Upper lobe of left lung (tissue), 6 donors: ENCODE results near the gene TSPEAR. TPM values are rescaled to one million over a fixed set of nuclear protein-coding genes. Genes with fewer than 3 reads are reported as not detected.

Experiments
- ATAC-seq, 2 donors: fragments of 200-7000 bp; cut with Tn5 transposase; one replicate each; pipeline ENCODE4 v1.9.1; 2022; ENCODE audit warnings: mild to moderate bottlenecking in 2 of 2, moderate library complexity in 2 of 2; ENCODE audit not compliant: low FRiP score in 2 of 2
- DNase-seq, 2 donors: peaks; one replicate each; pipeline ENCODE4 v3.0.0-alpha.2; 2019 to 2020
- H3K27ac ChIP-seq, 4 donors: fragments of 200-600 bp; sonication (generic); one replicate each; pipeline ENCODE4 v1.5.1; 2016 to 2019
- H3K27me3 ChIP-seq, 4 donors: fragments of 200-600 bp; sonication (generic); one replicate each; pipeline ENCODE4 v1.5.1; 2017 to 2019
- H3K36me3 ChIP-seq, 4 donors: fragments of 200-600 bp; sonication (generic); one replicate each; pipeline ENCODE4 v1.5.1; 2016 to 2019
- H3K4me1 ChIP-seq, 4 donors: fragments of 200-600 bp; sonication (generic); one replicate each; pipeline ENCODE4 v1.5.1; 2018 to 2019
- H3K4me3 ChIP-seq, 4 donors: fragments of 200-600 bp; sonication (generic); one replicate each; pipeline ENCODE4 v1.5.1; 2017 to 2019; ENCODE audit warnings: mild to moderate bottlenecking in 2 of 4, moderate library complexity in 1 of 4
- H3K9me3 ChIP-seq, 4 donors: fragments of 200-600 bp; sonication (generic); one replicate each; pipeline ENCODE4 v1.5.1; 2018 to 2019
- EP300 ChIP-seq, 4 donors: sonication (generic); formaldehyde crosslinking; IDR thresholded peaks; one replicate each; pipeline ENCODE4 v1.5.1; 2017; ENCODE audit warnings: antibody characterized with exemption in 4 of 4, control low read depth in 2 of 4
- POLR2A ChIP-seq, 4 donors: fragments of 450-650 bp; IDR thresholded peaks; one replicate each; pipeline ENCODE4 v1.5.1; 2016 to 2017; ENCODE audit warnings: antibody characterized with exemption in 4 of 4, mild to moderate bottlenecking in 2 of 4
- POLR2AphosphoS5 ChIP-seq, 2 donors: sonication (generic); formaldehyde crosslinking; IDR thresholded peaks; one replicate each; pipeline ENCODE4 v1.5.1; 2017; ENCODE audit warnings: antibody characterized with exemption in 2 of 2
- WGBS, 2 donors: methylation state at CpG; one replicate each; pipeline ENCODE4 v1.1.5; 2017 to 2018; 5-methylcytosine and 5-hydroxymethylcytosine counted together
- total RNA-seq, 6 donors: library from RNA; depleted of rRNA in 4 of 6; stranded (reverse); fragments of >200 nt in 4 of 6; gene quantifications; one replicate each; pipeline versions ENCODE4 v1.1.0 to v1.2.1, GENCODE V29; 2016 to 2021
- TF ChIP-seq, protein P1 (sequence below), 6 experiments: fragments of 450-650 bp in 4 of 6; fragments of 200-600 bp in 2 of 6; sonication (generic) in 2 of 6; IDR thresholded peaks; one replicate each; pipeline ENCODE4 v1.5.1; 2016 to 2019; ENCODE audit warnings: antibody characterized with exemption in 6 of 6
- donor health status: DM: no; HTN: no; CAD: no; lungs with moderate emphysema.
- donor health status: DM: no; HTN: yes; CAD: no; lungs with severe emphysema.

The TSPEAR gene
- total RNA-seq, 6 donors from 2014 or later: 0.14 to 0.17 TPM; not detected in 4

DNA sequence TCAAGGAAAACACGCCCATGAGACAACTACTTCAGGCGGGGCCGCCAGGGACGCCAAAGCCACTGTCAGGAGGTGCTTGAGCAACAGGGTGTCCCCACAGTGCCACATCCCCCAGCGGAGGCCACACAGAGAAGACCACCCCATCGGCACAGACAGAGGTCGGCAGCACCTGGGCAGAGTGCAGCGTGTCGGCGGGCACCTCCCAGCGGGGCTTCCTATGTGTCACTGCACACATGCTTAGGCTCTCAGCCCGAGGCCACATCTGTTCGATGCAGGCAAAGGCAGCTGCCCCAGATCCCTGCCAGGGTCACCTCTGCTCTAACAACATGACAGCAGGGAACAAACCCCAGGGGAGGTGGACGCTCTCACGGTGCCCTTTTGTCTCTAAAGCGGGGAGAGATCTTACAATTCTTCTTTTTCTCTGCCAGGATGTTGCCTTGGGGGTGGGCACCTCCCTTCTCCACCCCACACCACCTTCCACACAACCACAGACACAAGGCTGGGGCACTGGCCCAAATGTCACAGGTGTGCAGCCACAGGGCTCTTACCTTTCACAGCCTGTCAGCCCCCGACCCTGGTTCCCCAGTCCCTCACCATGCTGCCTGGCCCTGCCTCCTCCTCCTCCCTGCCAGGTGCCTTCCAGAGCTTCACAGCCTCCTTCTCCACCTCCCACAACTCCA lies 95.3 kb downstream of the TSPEAR start:
- WGBS, 2 donors: 73 to 79% methylated on average over 11 to 17 of the region's 17 CpGs
- H3K4me1 ChIP-seq: no peaks in the 10 kb centered on the region
- TF ChIP-seq POLR2A (IDR thresholded peaks at IDR 0.05) (no peak), EP300 (IDR thresholded peaks at IDR 0.05) (no peak), POLR2AphosphoS5 (IDR thresholded peaks at IDR 0.05) (no peak)
- TF ChIP-seq, protein P1, sequence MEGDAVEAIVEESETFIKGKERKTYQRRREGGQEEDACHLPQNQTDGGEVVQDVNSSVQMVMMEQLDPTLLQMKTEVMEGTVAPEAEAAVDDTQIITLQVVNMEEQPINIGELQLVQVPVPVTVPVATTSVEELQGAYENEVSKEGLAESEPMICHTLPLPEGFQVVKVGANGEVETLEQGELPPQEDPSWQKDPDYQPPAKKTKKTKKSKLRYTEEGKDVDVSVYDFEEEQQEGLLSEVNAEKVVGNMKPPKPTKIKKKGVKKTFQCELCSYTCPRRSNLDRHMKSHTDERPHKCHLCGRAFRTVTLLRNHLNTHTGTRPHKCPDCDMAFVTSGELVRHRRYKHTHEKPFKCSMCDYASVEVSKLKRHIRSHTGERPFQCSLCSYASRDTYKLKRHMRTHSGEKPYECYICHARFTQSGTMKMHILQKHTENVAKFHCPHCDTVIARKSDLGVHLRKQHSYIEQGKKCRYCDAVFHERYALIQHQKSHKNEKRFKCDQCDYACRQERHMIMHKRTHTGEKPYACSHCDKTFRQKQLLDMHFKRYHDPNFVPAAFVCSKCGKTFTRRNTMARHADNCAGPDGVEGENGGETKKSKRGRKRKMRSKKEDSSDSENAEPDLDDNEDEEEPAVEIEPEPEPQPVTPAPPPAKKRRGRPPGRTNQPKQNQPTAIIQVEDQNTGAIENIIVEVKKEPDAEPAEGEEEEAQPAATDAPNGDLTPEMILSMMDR (IDR thresholded peaks at IDR 0.05): no peak
- H3K27me3 ChIP-seq: peaks cover 0 to 3% (median 0%) of the 10 kb centered on the region in 4 donors
- no peaks in the 10 kb centered on the region for H3K36me3 ChIP-seq
- H3K4me3 ChIP-seq: no peak overlapping the region
- DNase-seq: peak in 1 of 2 donors; percentile 64
- no peak for ATAC-seq
- no peak overlapping the region for H3K27ac ChIP-seq
- peaks cover 0 to 11% (median 2%) of the 10 kb centered on the region in 4 donors for H3K9me3 ChIP-seq

DNA sequence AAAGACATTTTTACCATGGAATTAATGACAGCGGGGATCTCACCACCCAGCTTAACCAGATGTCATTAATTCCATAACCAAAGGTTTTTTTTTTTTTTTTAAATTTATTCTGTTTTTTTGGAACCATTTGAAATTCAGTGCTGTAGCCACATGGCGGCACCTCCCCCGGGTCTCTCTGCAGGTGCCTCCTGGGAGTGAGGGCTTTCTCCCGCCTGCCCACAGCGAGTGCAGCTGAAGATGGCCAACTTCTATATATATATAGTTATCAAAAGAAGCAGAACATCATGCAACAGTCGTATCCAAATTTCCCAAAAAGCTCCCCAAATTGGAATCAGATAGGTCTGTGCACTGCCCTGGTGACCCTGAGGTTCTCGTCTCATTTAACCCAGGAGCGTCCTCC lies 95.9 kb downstream of the TSPEAR start:
- ATAC-seq: no peak
- no peak overlapping the region for H3K27ac ChIP-seq
- 78 to 82% methylated on average over 8 of the region's 8 CpGs for WGBS, 2 donors
- H3K27me3 ChIP-seq: peaks cover 0 to 3% (median 0%) of the 10 kb centered on the region in 4 donors
- no peak for DNase-seq
- H3K9me3 ChIP-seq: peaks cover 0 to 17% (median 6%) of the 10 kb centered on the region in 4 donors
- no peaks in the 10 kb centered on the region for H3K4me1 ChIP-seq
- no peak for TF ChIP-seq POLR2A (IDR thresholded peaks at IDR 0.05)
- TF ChIP-seq, protein P1 (IDR thresholded peaks at IDR 0.05): no peak
- TF ChIP-seq EP300 (IDR thresholded peaks at IDR 0.05): no peak
- no peak for TF ChIP-seq POLR2AphosphoS5 (IDR thresholded peaks at IDR 0.05)
- no peaks in the 10 kb centered on the region for H3K36me3 ChIP-seq
- no peak overlapping the region for H3K4me3 ChIP-seq

DNA sequence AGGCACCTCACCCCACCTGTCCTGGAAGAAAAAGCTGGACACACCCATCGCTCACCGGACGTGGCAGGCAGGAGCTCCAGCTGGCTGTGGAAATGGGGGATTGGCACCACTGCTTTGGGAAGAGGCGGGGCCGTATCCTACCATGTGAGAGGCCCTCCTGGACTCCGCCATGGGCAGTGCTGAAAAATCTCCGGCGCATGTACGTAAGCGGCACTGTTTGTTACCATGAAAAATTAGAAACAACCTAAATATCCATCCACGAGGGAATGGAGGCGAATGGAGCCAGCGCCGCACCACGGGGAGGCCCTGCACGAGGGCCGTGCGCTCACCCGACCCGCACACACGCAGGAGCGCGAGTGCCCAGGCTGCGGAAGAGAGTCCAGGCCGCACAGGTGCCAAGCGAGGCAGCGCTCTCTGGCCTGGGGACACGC lies 96.4 kb downstream of the TSPEAR start:
- TF ChIP-seq EP300 (IDR thresholded peaks at IDR 0.05): no peak
- TF ChIP-seq, protein P1 (IDR thresholded peaks at IDR 0.05): no peak
- TF ChIP-seq POLR2A (IDR thresholded peaks at IDR 0.05): no peak
- TF ChIP-seq POLR2AphosphoS5 (IDR thresholded peaks at IDR 0.05): no peak
- Histone ChIP-seq H3K36me3 (no peaks in the 10 kb centered on the region), H3K4me3 (no peak overlapping the region), H3K9me3 (peaks cover 0 to 22% (median 10%) of the 10 kb centered on the region in 4 donors), H3K27ac (no peak overlapping the region), H3K4me1 (no peaks in the 10 kb centered on the region), H3K27me3 (peaks cover 0 to 3% (median 0%) of the 10 kb centered on the region in 4 donors)
- ATAC-seq: no peak
- 88 to 90% methylated on average over 27 to 28 of the region's 28 CpGs for WGBS, 2 donors
- peak in 1 of 2 donors; percentile 63 for DNase-seq

DNA sequence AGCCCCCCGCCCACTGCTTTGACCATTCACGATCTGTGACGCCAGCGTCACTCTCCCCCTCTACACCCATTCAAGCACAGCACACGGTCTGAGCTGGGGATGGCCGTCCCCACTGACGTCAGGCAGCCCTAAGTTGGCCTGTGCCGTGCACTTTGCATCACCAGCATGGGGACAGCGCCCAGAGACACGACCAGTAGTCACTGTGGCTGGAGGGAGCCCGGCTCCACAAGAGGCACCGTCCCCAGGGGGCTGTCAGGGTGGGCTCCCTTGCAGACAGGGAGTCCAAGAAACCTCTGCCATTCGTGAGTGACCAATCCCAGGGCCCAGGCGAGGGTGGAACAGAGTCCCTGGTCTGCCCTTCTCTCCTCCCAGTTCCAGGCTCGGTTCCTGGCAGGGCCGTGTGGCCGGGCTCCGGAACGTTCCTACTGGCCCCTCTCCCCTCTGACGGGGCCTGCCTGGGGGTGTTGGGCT lies 97.2 kb downstream of the TSPEAR start:
- Histone ChIP-seq H3K27ac (no peak overlapping the region), H3K4me3 (no peak overlapping the region), H3K9me3 (peaks cover 0 to 30% (median 10%) of the 10 kb centered on the region in 4 donors), H3K36me3 (no peaks in the 10 kb centered on the region), H3K27me3 (peaks cover 0 to 3% (median 0%) of the 10 kb centered on the region in 4 donors), H3K4me1 (no peaks in the 10 kb centered on the region)
- TF ChIP-seq, protein P1 (IDR thresholded peaks at IDR 0.05): no peak
- no peak for TF ChIP-seq EP300 (IDR thresholded peaks at IDR 0.05)
- no peak for TF ChIP-seq POLR2AphosphoS5 (IDR thresholded peaks at IDR 0.05)
- no peak for TF ChIP-seq POLR2A (IDR thresholded peaks at IDR 0.05)
- 75 to 86% methylated on average over 8 to 20 of the region's 20 CpGs for WGBS, 2 donors
- DNase-seq: peak in 1 of 2 donors; percentile 69
- peak in 1 of 2 donors; percentile 15 for ATAC-seq
